ENCODE results near the gene CTAG1A.

The CTAG1A gene

GRCh38 chrX:154598656-154599055 lies 13.7 kb downstream of the CTAG1A start:
- TF ChIP-seq, protein P1, sequence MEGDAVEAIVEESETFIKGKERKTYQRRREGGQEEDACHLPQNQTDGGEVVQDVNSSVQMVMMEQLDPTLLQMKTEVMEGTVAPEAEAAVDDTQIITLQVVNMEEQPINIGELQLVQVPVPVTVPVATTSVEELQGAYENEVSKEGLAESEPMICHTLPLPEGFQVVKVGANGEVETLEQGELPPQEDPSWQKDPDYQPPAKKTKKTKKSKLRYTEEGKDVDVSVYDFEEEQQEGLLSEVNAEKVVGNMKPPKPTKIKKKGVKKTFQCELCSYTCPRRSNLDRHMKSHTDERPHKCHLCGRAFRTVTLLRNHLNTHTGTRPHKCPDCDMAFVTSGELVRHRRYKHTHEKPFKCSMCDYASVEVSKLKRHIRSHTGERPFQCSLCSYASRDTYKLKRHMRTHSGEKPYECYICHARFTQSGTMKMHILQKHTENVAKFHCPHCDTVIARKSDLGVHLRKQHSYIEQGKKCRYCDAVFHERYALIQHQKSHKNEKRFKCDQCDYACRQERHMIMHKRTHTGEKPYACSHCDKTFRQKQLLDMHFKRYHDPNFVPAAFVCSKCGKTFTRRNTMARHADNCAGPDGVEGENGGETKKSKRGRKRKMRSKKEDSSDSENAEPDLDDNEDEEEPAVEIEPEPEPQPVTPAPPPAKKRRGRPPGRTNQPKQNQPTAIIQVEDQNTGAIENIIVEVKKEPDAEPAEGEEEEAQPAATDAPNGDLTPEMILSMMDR (IDR thresholded peaks at IDR 0.05; ENCODE audit: extremely low read depth, missing control alignments) = no peak
- no peak for DNase-seq (ENCODE audit: low spot score)

- TF ChIP-seq, protein P1 (IDR thresholded peaks at IDR 0.05; ENCODE audit: extremely low read depth, missing control alignments) = no peak
- no peak for DNase-seq (ENCODE audit: low spot score)
These were observed 14.6 kb downstream of the CTAG1A start for GRCh38 chrX:154599531-154599930.

- TF ChIP-seq, protein P1 (IDR thresholded peaks at IDR 0.05; ENCODE audit: extremely low read depth, missing control alignments) = no peak
- no peak for DNase-seq (ENCODE audit: low spot score)
These were observed 15.9 kb downstream of the CTAG1A start for GRCh38 chrX:154600759-154601374.

GRCh38 chrX:154602226-154602625 lies 17.3 kb downstream of the CTAG1A start:
- no peak for DNase-seq (ENCODE audit: low spot score)
- TF ChIP-seq, protein P1 (IDR thresholded peaks at IDR 0.05; ENCODE audit: extremely low read depth, missing control alignments) = no peak

GRCh38 chrX:154602766-154603437 lies 18.0 kb downstream of the CTAG1A start:
- no peak for DNase-seq (ENCODE audit: low spot score)
- TF ChIP-seq, protein P1 (IDR thresholded peaks at IDR 0.05; ENCODE audit: extremely low read depth, missing control alignments) = no peak

- TF ChIP-seq, protein P1 (IDR thresholded peaks at IDR 0.05; ENCODE audit: extremely low read depth, missing control alignments) = no peak
- no peak for DNase-seq (ENCODE audit: low spot score)
These were observed 18.8 kb downstream of the CTAG1A start for GRCh38 chrX:154603438-154604430.
